NCI-H187 (cell line): ENCODE measurements around the gene ZNF782.
"Not testable (repeated sequence)": the region's sequence is repeated elsewhere in the genome, so short reads cannot be mapped to it uniquely, and the experiment has no call there.

Experiments
- DNase-seq, 2 experiments: peaks; one replicate each; lab custom pipeline; 2025; lab: John Stamatoyannopoulos, UW

The ZNF782 gene

GRCh38 chr9:96853781-96854650, at the start of gene ZNF782:
Gene ZNF782, minus strand, starts transcription at chr9:96854514. Its CDS starts 2,553 bp downstream, at chr9:96851961.
- DNase-seq, result peak; percentile 36 to 82

- DNase-seq, result not testable (repeated sequence)
Measured at GRCh38 chr9:96900010-96900409, 45.7 kb upstream of the ZNF782 start.

GRCh38 chr9:96892131-96892530, 37.8 kb upstream of the ZNF782 start:
- DNase-seq, result no peak

GRCh38 chr9:96888591-96888990, 34.3 kb upstream of the ZNF782 start:
- no peak for DNase-seq

- no peak for DNase-seq
Measured at GRCh38 chr9:96885424-96885823, 31.1 kb upstream of the ZNF782 start.

GRCh38 chr9:96884443-96884842, 30.1 kb upstream of the ZNF782 start:
- no peak for DNase-seq

GRCh38 chr9:96883922-96884321, 29.6 kb upstream of the ZNF782 start:
- DNase-seq, result no peak

- DNase-seq, result no peak
Measured at GRCh38 chr9:96877269-96877668, 23.0 kb upstream of the ZNF782 start.

- peak; percentile 39 to 56 for DNase-seq
Measured at GRCh38 chr9:96875461-96876142, 21.3 kb upstream of the ZNF782 start.

GRCh38 chr9:96874947-96875460, 20.7 kb upstream of the ZNF782 start:
- DNase-seq, result no peak

- DNase-seq, result no peak
Measured at GRCh38 chr9:96874201-96874785, 20.0 kb upstream of the ZNF782 start.

GRCh38 chr9:96871176-96871575, 16.9 kb upstream of the ZNF782 start:
- no peak for DNase-seq

- no peak for DNase-seq
Measured at GRCh38 chr9:96868709-96869108, 14.4 kb upstream of the ZNF782 start.

GRCh38 chr9:96867079-96867804, 12.9 kb upstream of the ZNF782 start:
- no peak for DNase-seq

GRCh38 chr9:96865240-96865639, 10.9 kb upstream of the ZNF782 start:
- DNase-seq, result not testable (repeated sequence)

GRCh38 chr9:96859461-96860198, 5.3 kb upstream of the ZNF782 start:
- no peak for DNase-seq

- no peak for DNase-seq
Measured at GRCh38 chr9:96858670-96859069, 4.4 kb upstream of the ZNF782 start.

- DNase-seq, result no peak
Measured at GRCh38 chr9:96858018-96858573, 3.8 kb upstream of the ZNF782 start.

- peak; percentile 0 to 4 for DNase-seq
Measured at GRCh38 chr9:96856363-96857286, 2.3 kb upstream of the ZNF782 start.
